Measurements from ENCODE around the gene ZNF202.

DNA sequence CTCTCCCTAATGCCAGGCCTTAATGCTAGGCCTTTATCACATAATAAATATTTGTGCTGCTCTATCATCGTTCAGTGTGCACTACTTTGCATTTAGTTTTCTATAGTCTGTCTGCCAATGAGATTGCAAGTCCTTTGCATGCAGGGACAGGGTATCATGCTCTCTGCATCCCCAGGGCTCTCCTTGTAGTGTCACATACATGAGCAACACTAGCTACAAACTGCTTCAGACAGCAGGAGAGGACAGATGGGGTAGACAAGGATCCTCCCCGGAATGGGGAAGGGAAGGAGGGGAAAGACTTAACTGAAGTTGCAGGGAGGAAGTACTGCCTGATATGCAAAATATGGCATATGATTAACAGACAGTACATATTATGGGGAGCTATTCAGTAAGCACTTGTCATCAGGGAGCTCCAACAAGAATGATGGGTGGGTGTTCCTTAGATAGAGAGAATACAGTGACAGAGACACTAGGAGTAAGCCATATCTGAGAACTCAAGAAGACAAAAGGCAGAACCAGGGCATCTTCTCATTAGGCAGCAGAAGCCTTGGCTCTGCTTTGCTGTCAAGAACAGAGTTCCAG is 42.8 kb downstream of the ZNF202 start:
- TF ChIP-seq, protein P1, sequence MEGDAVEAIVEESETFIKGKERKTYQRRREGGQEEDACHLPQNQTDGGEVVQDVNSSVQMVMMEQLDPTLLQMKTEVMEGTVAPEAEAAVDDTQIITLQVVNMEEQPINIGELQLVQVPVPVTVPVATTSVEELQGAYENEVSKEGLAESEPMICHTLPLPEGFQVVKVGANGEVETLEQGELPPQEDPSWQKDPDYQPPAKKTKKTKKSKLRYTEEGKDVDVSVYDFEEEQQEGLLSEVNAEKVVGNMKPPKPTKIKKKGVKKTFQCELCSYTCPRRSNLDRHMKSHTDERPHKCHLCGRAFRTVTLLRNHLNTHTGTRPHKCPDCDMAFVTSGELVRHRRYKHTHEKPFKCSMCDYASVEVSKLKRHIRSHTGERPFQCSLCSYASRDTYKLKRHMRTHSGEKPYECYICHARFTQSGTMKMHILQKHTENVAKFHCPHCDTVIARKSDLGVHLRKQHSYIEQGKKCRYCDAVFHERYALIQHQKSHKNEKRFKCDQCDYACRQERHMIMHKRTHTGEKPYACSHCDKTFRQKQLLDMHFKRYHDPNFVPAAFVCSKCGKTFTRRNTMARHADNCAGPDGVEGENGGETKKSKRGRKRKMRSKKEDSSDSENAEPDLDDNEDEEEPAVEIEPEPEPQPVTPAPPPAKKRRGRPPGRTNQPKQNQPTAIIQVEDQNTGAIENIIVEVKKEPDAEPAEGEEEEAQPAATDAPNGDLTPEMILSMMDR (IDR thresholded peaks at IDR 0.05), result no peak
- TF ChIP-seq POLR2AphosphoS5 (IDR thresholded peaks at IDR 0.05) (no peak), POLR2A (IDR thresholded peaks at IDR 0.05) (no peak), EP300 (IDR thresholded peaks at IDR 0.05) (no peak)

All from gastroesophageal sphincter (tissue), 3 donors.